HG03460 (cell line): Measurements from ENCODE around the gene LRP6.
"Not testable (repeated sequence)": the region's sequence is repeated elsewhere in the genome, so short reads cannot be mapped to it uniquely, and the experiment has no call there.

Experiments used
- ATAC-seq: cut with Tn5 transposase; IDR thresholded peaks from one replicate; pipeline ENCODE4 v1.9.1; 2021; ENCODE audit not compliant: unreplicated experiment

LRP6 gene

GRCh38 chr12:12266873-12267741 lies at the start of gene LRP6:
Gene LRP6 (minus strand): TSS chr12:12267044. CDS start chr12:12266735, 309 bp downstream.
- peak; percentile 82 for ATAC-seq

- no peak for ATAC-seq
These were observed 49.0 kb upstream of the LRP6 start for GRCh38 chr12:12315838-12316237.

- not testable (repeated sequence) for ATAC-seq
These were observed 43.9 kb upstream of the LRP6 start for GRCh38 chr12:12310695-12311094.

GRCh38 chr12:12305568-12306300 lies 38.9 kb upstream of the LRP6 start:
- no peak for ATAC-seq

GRCh38 chr12:12302976-12303375 lies 36.1 kb upstream of the LRP6 start:
- ATAC-seq, result no peak

GRCh38 chr12:12301122-12301521 lies 34.3 kb upstream of the LRP6 start:
- no peak for ATAC-seq

GRCh38 chr12:12297201-12297830 lies 30.5 kb upstream of the LRP6 start:
- ATAC-seq, result no peak

GRCh38 chr12:12294215-12295005 lies 27.6 kb upstream of the LRP6 start:
- no peak for ATAC-seq

GRCh38 chr12:12290206-12290605 lies 23.4 kb upstream of the LRP6 start:
- ATAC-seq, result no peak

GRCh38 chr12:12286441-12286840 lies 19.6 kb upstream of the LRP6 start:
- no peak for ATAC-seq

GRCh38 chr12:12282761-12283425 lies 16.0 kb upstream of the LRP6 start:
- ATAC-seq, result no peak

GRCh38 chr12:12282202-12282601 lies 15.4 kb upstream of the LRP6 start:
- no peak for ATAC-seq

GRCh38 chr12:12281134-12281533 lies 14.3 kb upstream of the LRP6 start:
- no peak for ATAC-seq

- no peak for ATAC-seq
These were observed 12.1 kb upstream of the LRP6 start for GRCh38 chr12:12278899-12279298.

GRCh38 chr12:12275874-12276273 lies 9.0 kb upstream of the LRP6 start:
- ATAC-seq, result no peak

GRCh38 chr12:12273291-12273957 lies 6.6 kb upstream of the LRP6 start:
- ATAC-seq, result no peak

- ATAC-seq, result no peak
These were observed 6.0 kb upstream of the LRP6 start for GRCh38 chr12:12272869-12273268.

GRCh38 chr12:12270226-12270625 lies 3.4 kb upstream of the LRP6 start:
- ATAC-seq, result no peak

- no peak for ATAC-seq
These were observed 927 bp upstream of the LRP6 start for GRCh38 chr12:12267742-12268200.

GRCh38 chr12:12266389-12266872 lies 413 bp downstream of the LRP6 start:
- ATAC-seq, result no peak
